Breast epithelium (tissue), 4 donors: ENCODE data around the gene HRH2. TPM values are rescaled to one million over a fixed set of nuclear protein-coding genes. Genes with fewer than 3 reads are reported as not detected.
"Not testable (repeated sequence)": the region's sequence is repeated elsewhere in the genome, so short reads cannot be mapped to it uniquely, and the experiment has no call there.

Experiments
- DNase-seq, 2 donors: peaks; one replicate each; pipeline ENCODE4 v3.0.0-alpha.2; 2019; ENCODE audit warnings: low spot score in 2 of 2
- H3K27ac ChIP-seq, 2 donors: fragments of 200-600 bp; sonication (generic) in 1 of 2; one replicate each; pipeline ENCODE4 v1.5.1; 2016 to 2019; ENCODE audit warnings: mild to moderate bottlenecking in 1 of 2
- H3K27me3 ChIP-seq, 2 donors: fragments of 200-600 bp; sonication (generic) in 1 of 2; one replicate each; pipeline versions ENCODE4 v1.5.1 to v1.6.0; 2017 to 2019; ENCODE audit warnings: control low read depth in 1 of 2, mild to moderate bottlenecking in 1 of 2
- H3K36me3 ChIP-seq: fragments of 200-600 bp; one replicate; pipeline ENCODE4 v1.5.1; 2019
- H3K4me1 ChIP-seq, 2 donors: fragments of 200-600 bp; sonication (generic); one replicate each; pipeline ENCODE4 v1.5.1; 2016 to 2019; ENCODE audit warnings: control low read depth in 1 of 2
- H3K4me3 ChIP-seq, 3 donors: fragments of 200-600 bp; sonication (generic); 1 replicate in 2 of 3; 2 replicates in 1 of 3; pipeline ENCODE4 v1.5.1; 2016 to 2019; ENCODE audit warnings: mild to moderate bottlenecking in 3 of 3, moderate library complexity in 2 of 3
- H3K9me3 ChIP-seq, 2 donors: fragments of 200-600 bp; sonication (generic) in 1 of 2; one replicate each; pipeline ENCODE4 v1.5.1; 2016 to 2019; ENCODE audit warnings: control low read depth in 1 of 2
- POLR2A ChIP-seq: fragments of 450-650 bp; IDR thresholded peaks from one replicate; pipeline ENCODE4 v1.6.1; 2016; ENCODE audit warnings: antibody characterized with exemption, mild to moderate bottlenecking, moderate library complexity
- POLR2AphosphoS5 ChIP-seq, 3 donors: sonication (generic); formaldehyde crosslinking; IDR thresholded peaks; one replicate each; pipeline ENCODE4 v1.6.1; 2017; ENCODE audit warnings: antibody characterized with exemption in 3 of 3
- intact Hi-C: fragments of 100-400 bp; cut with DNase I; formaldehyde crosslinking; loops from one replicate; pipeline ENCODE4 v1.15.1; 2023; ENCODE audit warnings: low total_unique reads
- total RNA-seq, 3 donors: library from RNA; depleted of rRNA; stranded (reverse); fragments of >200 nt; gene quantifications; one replicate each; pipeline ENCODE4 v1.1.0, GENCODE V29; 2016
- TF ChIP-seq, protein P1 (sequence below), 3 donors: fragments of 450-650 bp; IDR thresholded peaks; one replicate each; pipeline ENCODE4 v1.5.1; 2016 to 2017; ENCODE audit warnings: antibody characterized with exemption in 3 of 3, mild to moderate bottlenecking in 3 of 3, moderate library complexity in 3 of 3

HRH2 gene
- total RNA-seq, 3 donors from 2014 or later, result 0.73 to 5.0 (median 2.0) TPM

DNA sequence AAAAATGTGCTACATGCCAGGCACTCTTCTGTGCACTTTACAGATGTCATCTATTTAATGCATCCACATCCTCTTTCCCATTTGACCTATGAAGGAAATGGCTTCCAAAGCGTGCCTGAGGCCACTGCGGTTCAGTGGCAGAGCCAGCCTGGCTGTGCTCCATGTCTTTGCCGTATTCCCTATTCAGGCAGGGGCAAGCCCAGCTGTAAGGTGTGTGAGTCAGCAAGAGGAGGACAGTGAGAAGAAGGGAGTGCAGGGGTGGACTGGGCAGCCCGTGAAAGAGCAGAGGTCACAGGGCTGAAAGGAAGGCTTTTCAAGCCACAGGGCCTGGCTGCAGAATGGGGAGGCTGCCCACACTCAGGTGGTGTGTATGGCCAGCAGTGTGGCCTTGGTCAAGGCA, 91.7 kb downstream of the HRH2 start:
- H3K4me3 ChIP-seq, result no peak overlapping the region
- TF ChIP-seq POLR2AphosphoS5 (IDR thresholded peaks at IDR 0.05), result no peak
- TF ChIP-seq POLR2A, result no peak
- TF ChIP-seq, protein P1, sequence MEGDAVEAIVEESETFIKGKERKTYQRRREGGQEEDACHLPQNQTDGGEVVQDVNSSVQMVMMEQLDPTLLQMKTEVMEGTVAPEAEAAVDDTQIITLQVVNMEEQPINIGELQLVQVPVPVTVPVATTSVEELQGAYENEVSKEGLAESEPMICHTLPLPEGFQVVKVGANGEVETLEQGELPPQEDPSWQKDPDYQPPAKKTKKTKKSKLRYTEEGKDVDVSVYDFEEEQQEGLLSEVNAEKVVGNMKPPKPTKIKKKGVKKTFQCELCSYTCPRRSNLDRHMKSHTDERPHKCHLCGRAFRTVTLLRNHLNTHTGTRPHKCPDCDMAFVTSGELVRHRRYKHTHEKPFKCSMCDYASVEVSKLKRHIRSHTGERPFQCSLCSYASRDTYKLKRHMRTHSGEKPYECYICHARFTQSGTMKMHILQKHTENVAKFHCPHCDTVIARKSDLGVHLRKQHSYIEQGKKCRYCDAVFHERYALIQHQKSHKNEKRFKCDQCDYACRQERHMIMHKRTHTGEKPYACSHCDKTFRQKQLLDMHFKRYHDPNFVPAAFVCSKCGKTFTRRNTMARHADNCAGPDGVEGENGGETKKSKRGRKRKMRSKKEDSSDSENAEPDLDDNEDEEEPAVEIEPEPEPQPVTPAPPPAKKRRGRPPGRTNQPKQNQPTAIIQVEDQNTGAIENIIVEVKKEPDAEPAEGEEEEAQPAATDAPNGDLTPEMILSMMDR (IDR thresholded peaks at IDR 0.05), result no peak
- H3K4me1 ChIP-seq, result no peaks in the 10 kb centered on the region
- DNase-seq, result peak; percentile 54 to 68
- no peak overlapping the region for H3K27ac ChIP-seq
- H3K36me3 ChIP-seq, result no peaks in the 10 kb centered on the region
- H3K27me3 ChIP-seq, result no peaks in the 10 kb centered on the region
- H3K9me3 ChIP-seq, result no peaks in the 10 kb centered on the region
- intact Hi-C loops, result no loop called here

DNA sequence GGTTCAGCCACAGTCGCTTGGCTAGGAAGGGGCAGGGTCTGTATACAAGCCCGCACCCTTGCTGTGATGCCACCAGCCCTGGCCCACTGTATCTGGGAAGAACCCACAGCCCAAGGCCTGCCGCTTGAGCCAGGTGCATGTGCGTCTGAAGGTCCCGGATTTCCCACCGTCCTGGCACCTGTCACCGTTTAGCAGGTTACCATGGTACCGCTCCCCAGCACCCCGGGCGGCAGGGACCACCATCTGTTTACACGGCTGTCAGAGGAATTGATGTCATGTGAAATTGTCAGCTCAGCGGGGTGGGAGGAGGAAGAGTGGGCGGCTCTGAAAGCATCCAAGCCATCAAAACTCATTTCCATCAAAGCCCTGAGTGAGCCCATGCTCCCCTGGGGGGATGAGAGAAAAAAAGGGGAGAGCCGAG, 92.7 kb downstream of the HRH2 start:
- no peak overlapping the region for H3K27ac ChIP-seq
- DNase-seq, result no peak
- TF ChIP-seq, protein P1 (IDR thresholded peaks at IDR 0.05), result no peak
- no peak for TF ChIP-seq POLR2A
- no peak for TF ChIP-seq POLR2AphosphoS5 (IDR thresholded peaks at IDR 0.05)
- H3K27me3 ChIP-seq, result no peaks in the 10 kb centered on the region
- intact Hi-C loops, result no loop called here
- no peaks in the 10 kb centered on the region for H3K4me1 ChIP-seq
- no peak overlapping the region for H3K4me3 ChIP-seq
- no peaks in the 10 kb centered on the region for H3K9me3 ChIP-seq
- no peaks in the 10 kb centered on the region for H3K36me3 ChIP-seq

DNA sequence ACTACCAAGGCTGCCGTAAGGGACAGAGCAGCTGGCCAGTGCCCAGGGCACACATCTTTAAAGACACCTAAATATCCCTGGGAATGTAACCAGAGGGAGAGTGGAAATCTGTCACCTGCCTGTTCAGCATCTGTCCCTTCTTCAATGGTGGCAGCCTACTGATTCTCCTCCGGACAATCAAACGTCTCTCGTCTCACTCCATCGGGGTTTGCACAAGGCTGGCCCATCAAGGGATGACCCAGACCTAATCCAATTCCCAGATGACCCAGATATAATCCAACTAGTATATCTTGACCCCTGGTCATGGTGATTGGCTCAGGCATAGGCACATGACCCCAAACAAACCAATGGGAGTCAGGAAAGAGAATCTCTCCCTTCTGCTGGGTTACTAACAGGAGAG, 93.5 kb downstream of the HRH2 start:
- Histone ChIP-seq H3K36me3 (no peaks in the 10 kb centered on the region), H3K4me3 (no peak overlapping the region), H3K27me3 (no peaks in the 10 kb centered on the region), H3K9me3 (no peaks in the 10 kb centered on the region), H3K27ac (no peak overlapping the region), H3K4me1 (no peaks in the 10 kb centered on the region)
- intact Hi-C loops, result no loop called here
- DNase-seq, result no peak
- no peak for TF ChIP-seq POLR2A
- TF ChIP-seq, protein P1 (IDR thresholded peaks at IDR 0.05), result no peak
- TF ChIP-seq POLR2AphosphoS5 (IDR thresholded peaks at IDR 0.05), result no peak

DNA sequence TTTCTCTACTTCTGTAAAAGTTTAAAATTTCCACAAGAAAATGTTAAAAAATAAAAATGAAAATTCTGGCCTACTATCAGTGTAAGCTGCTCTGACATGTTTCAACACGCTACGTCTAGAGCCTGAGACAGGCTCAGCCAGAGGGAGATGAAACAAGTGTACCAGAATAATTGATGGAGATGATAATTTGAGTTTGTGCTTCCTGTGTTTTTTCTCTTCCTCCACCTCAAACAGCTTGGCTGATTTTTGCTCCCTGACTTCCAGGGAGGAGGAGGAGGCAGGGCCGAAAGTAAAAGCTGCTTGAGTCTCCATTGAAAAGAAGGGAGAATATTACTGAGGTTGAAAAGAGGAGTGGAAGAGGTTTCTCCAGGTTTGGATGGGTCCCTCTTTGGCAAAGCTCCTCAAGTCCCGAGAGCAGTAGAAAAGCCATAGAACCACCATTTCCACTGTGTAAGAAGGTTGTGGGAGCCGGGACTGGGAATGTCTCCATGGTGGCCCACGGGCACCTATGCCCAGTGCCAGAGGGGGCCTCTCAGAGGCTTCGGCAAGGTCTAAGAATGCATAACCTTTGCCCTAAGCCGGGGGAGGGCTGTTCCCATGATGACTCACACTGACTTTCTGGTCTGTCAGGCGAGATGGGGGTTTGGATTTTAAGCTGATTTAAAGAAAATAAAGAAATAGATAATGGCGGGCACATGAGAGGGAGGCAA, 95.1 kb downstream of the HRH2 start:
- no peaks in the 10 kb centered on the region for H3K9me3 ChIP-seq
- intact Hi-C loops, result no loop called here
- no peaks in the 10 kb centered on the region for H3K27me3 ChIP-seq
- TF ChIP-seq POLR2AphosphoS5 (IDR thresholded peaks at IDR 0.05) (no peak), POLR2A (no peak)
- TF ChIP-seq, protein P1 (IDR thresholded peaks at IDR 0.05), result no peak
- H3K36me3 ChIP-seq, result no peaks in the 10 kb centered on the region
- DNase-seq, result no peak
- H3K27ac ChIP-seq, result no peak overlapping the region
- no peaks in the 10 kb centered on the region for H3K4me1 ChIP-seq
- no peak overlapping the region for H3K4me3 ChIP-seq

DNA sequence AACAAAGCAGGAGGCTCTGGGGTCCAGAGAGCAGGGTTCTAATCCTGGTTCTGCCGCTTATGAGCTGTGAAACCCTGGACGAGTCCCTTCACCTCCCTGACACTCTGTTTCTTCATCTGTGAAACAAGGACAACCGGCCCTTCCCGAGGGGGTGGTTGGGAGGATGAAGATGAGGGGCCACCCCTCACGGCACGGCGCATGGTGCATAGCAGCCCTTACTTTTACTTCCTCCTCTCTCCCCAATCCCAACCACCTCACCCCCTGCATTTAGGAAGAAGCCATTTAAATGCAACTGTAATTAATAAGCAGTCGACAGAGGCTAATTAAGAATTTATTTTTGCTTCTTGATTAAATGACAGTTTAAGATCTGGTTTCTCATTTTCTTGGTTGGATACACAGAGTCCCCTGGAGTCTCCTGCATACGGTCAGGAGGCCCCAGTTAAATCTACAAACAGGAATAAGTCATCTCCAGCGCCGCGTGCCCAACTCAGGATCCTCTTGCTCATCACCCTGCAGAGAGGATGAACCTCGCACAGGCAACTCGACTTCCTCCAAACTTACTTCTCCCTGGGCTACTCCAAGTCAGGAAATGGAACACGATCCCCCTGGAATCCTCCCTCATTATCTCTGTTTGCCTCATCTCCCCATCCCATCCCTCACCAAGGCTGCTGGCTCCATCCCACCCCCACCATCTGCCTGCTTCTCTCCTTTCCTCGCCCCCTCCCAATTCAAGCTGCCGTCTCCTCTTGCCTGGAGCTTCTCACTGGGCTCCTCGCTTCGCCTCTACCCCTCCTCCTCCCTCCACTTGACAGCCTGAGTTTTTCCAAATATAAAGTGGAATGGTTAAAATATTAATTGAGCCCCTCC, 95.9 kb downstream of the HRH2 start:
- no peak for TF ChIP-seq POLR2AphosphoS5 (IDR thresholded peaks at IDR 0.05)
- TF ChIP-seq, protein P1 (IDR thresholded peaks at IDR 0.05), result no peak
- TF ChIP-seq POLR2A, result no peak
- no peak overlapping the region for H3K4me3 ChIP-seq
- H3K27me3 ChIP-seq, result no peaks in the 10 kb centered on the region
- no peak overlapping the region for H3K27ac ChIP-seq
- H3K4me1 ChIP-seq, result no peaks in the 10 kb centered on the region
- no peak for DNase-seq
- no peaks in the 10 kb centered on the region for H3K36me3 ChIP-seq
- no peaks in the 10 kb centered on the region for H3K9me3 ChIP-seq
- intact Hi-C loops, result no loop called here

DNA sequence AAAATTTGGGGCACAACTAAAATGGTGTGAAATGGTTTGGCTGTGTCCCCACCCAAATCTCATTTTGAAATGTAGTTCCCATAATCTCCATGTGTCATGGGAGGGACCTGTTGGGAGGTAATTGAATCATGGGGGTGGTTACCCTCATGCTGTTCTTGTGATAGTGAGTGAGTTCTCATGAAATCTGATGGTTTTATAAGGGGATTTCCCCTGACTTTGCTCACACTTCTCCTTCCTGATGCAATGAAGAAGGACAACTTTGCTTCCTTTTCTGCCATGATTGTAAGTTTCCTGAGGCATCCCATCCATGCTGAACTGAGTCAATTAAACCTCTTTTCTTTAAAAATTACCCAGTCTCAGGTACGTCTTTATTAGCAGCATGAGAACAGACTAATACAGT, 102.1 kb downstream of the HRH2 start:
- H3K4me1 ChIP-seq, H3K4me3 ChIP-seq, H3K9me3 ChIP-seq, H3K36me3 ChIP-seq, intact Hi-C loops, DNase-seq, H3K27me3 ChIP-seq, H3K27ac ChIP-seq: not testable (repeated sequence)
